Fibroblast of peridontal ligament (primary cell): ENCODE data around the gene CALML4.
A peak's percentile ranks its signal among the peaks of the same experiment; 100 is the strongest.

Experiments used
- DNase-seq: peaks from one replicate; pipeline ENCODE4 v3.0.0-alpha.2; 2010; ENCODE audit errors: extremely low read depth

The CALML4 gene

GRCh38 chr15:68145706-68146105, 59.4 kb downstream of the CALML4 start:
- peak; percentile 33 for DNase-seq

GRCh38 chr15:68143785-68144184, 61.3 kb downstream of the CALML4 start:
- no peak for DNase-seq

DNA sequence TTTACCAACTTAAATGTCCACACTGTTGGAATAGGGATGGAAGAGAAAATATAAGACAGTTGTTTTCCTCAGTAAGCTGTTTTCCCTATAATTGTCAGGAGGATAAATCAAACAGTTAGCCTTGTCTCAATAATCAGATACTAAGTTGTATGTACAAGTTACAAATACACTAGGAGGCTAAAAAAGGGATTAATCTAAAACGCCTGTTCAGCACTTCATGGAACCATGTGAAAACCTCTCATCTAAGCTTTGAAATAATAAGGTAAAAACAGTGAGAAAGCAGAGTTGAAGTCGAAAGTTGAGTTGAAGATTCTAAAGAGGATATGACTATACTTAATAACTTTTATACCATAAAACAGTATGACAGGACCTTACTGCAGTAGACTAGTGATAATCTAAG, 62.0 kb downstream of the CALML4 start:
- DNase-seq: no peak
